Measurements from ENCODE around the gene FFAR3.

FFAR3 gene

GRCh38 chr19:35404879-35405622 is 46.8 kb downstream of the FFAR3 start:
- DNase-seq = no peak

GRCh38 chr19:35407619-35408018 is 49.4 kb downstream of the FFAR3 start:
- DNase-seq = no peak

- no peak for DNase-seq
Observed at GRCh38 chr19:35408284-35409171, 50.3 kb downstream of the FFAR3 start.

- DNase-seq = no peak
Observed at GRCh38 chr19:35409191-35409590, 50.9 kb downstream of the FFAR3 start.
